Activated T-helper 1 cell treated with anti-CD3 and anti-CD28 coated beads, Interleukin-12 subunit alpha, Interleukin-12 subunit beta, Interleukin-2, Interleukin-4 antibody, amounts not matched to agents 30 ng/mL and 10 ng/mL and 1 ng/mL, durations not matched to agents 14 hours and 24 hours and 36 hours (primary cell): ENCODE measurements around the gene INPP1. TPM values are rescaled to one million over a fixed set of nuclear protein-coding genes. Genes with fewer than 3 reads are reported as not detected.

Source experiments
- DNase-seq: peaks from one replicate; pipeline ENCODE4 v3.0.0; 2021; ENCODE audit warnings: low spot score
- H3K27ac Mint-ChIP-seq: one replicate; pipeline ENCODE4 v1.8.0; 2021; ENCODE audit warnings: mild to moderate bottlenecking, mixed read lengths
- H3K27me3 Mint-ChIP-seq: one replicate; pipeline ENCODE4 v1.8.0; 2022; ENCODE audit warnings: mild to moderate bottlenecking, moderate library complexity, mixed read lengths; ENCODE audit not compliant: insufficient read depth
- H3K36me3 Mint-ChIP-seq: one replicate; pipeline ENCODE4 v1.8.0; 2021; ENCODE audit warnings: low read depth, mixed read lengths
- H3K4me1 Mint-ChIP-seq: one replicate; pipeline ENCODE4 v1.8.0; 2021; ENCODE audit warnings: low read depth, mixed read lengths
- H3K4me3 Mint-ChIP-seq: one replicate; pipeline ENCODE4 v1.8.0; 2021; ENCODE audit warnings: mild to moderate bottlenecking, moderate library complexity, mixed read lengths
- H3K9me3 Mint-ChIP-seq: one replicate; pipeline ENCODE4 v1.8.0; 2021; ENCODE audit warnings: mixed read lengths
- intact Hi-C: fragments of 100-400 bp; cut with micrococcal nuclease; formaldehyde crosslinking; loops from one replicate; pipeline ENCODE4 v1.15.1; 2024
- total RNA-seq: library from RNA; stranded (reverse); gene quantifications from 2 replicates; pipeline ENCODE4 v1.2.3, GENCODE V29; 2022

The INPP1 gene
- total RNA-seq, 1 donor from 2014 or later = 7.7 TPM

DNA sequence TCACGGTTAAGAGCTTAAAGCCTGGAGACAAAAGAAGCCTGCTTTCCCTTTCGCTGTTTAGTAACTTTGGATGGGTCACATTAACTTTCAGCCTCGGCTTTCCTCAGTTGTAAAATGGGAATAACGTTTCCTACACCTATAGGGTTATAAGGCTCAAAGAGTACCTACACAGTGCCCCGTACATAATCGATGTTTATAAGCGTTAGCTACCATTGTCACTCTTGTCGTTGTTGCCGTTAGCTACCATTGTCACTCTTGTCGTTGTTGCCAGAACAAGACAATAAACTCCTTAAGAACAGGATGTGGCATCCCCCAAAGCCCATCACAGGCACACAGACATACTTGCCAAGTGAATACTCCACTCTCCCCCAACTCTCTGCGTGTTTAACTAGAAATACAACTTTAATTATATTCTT, 63.9 kb downstream of the INPP1 start:
- H3K36me3 Mint-ChIP-seq = peaks cover 6% of the 10 kb centered on the region
- DNase-seq = peak; percentile 46
- peaks cover 29% of the 10 kb centered on the region for H3K4me1 Mint-ChIP-seq
- H3K4me3 Mint-ChIP-seq = peak overlapping the region; percentile 83
- H3K27me3 Mint-ChIP-seq = no peaks in the 10 kb centered on the region
- H3K27ac Mint-ChIP-seq = peak overlapping the region; percentile 92
- intact Hi-C loops = loop anchor here (1.0 to 10.0 kb wide), 7 partner anchors 65 to 962 kb away; partner anchors contain the start of genes INPP1, STAT1 and WDR75
- no peaks in the 10 kb centered on the region for H3K9me3 Mint-ChIP-seq

DNA sequence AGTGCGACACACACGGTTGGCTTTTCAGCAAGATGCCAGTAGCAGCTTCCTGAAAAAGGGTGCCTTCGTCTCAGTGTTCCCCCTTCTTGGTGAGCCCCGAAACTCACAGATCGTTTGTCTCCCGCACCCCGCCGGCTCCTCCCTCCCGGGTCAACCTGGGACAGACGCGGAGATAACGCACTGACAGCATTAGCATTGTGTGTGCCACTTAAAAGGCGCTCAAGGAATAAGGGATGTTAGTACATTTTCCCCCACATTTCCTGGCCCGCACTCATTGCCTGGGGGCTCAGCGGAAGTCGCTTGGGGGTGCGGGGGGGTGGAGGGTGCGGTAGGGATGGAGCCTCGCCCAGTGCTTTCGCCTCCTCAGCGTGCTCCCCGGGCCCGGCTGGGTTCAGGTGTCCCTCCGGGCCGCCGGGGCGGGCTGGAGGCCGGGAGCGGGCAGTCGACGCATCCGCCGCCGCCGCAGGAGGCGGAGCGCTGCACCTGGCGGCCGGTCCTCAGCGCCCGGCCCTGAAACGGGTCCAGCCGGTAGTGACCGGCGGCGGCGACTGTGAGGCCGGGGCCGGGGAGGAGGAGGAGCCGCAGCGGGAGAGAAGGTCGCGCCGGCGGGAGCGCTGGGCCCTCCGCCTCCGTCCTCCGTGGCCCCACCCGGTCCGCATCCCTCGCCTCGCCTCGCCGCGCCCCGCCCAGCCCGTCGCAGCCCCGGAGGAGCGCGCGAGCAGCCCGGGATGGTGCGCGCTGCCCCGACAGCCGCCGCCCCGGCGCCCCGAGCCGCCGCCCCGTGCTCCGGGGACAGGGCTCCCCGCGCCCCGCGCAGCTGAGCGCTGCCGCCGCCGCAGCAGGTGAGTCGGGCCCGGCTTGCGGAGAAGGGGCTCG, 64.5 kb downstream of the INPP1 start, which contains the start of gene MFSD6:
Gene MFSD6, plus strand, starts transcription at position 694 of the 876 bp plus-strand sequence. CDS start 27,675 bp downstream, outside the sequence.
- peak; percentile 48 for DNase-seq
- Mint-ChIP-seq H3K4me1 (peaks cover 36% of the 10 kb centered on the region), H3K27ac (peak within 1 kb of the TSS; percentile 94), H3K9me3 (no peaks in the 10 kb centered on the region), H3K36me3 (peaks cover 6% of the 10 kb centered on the region), H3K4me3 (peak within 1 kb of the TSS; percentile 90), H3K27me3 (no peaks in the 10 kb centered on the region)
- intact Hi-C loops = loop anchor here (1.0 to 10.0 kb wide), 11 partner anchors 66 to 963 kb away; partner anchors contain the start of genes INPP1, NEMP2, STAT1 and WDR75

DNA sequence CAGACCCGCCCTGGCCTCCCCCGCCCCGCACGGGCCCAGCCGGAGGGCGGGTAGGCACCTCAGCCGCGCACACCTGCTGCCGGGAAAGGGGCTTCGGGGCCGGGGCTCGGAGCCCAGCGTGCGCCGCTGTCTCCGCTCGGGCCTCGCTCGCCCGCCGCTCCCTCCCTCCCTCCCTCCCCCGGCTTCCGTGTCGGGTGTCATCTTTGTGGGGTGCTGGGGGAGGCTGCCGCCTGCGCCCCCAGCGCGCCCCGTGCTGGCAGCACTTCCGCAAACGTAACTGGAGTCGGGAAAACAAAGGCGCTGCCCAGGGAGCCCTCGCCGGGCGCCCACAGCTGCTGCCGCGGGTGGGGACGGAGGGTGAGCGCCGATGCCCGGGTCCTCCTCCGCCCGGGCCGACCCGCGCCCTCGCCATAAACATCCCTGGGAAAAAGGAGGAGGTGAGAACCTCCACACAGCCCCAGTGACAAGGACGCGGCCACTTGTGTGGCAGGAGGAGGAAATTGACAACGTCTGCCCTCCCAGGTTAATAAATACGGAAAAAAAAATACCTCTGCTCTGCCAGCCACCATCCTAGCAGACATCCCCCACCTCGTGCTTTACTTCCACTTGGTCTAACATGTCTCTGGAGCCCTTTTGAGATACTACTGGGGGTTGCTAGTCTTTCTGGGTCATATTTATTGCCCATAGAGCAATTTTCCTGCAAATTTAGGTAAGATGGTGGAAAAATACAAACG, 65.3 kb downstream of the INPP1 start:
- peak; percentile 66 for DNase-seq
- peaks cover 44% of the 10 kb centered on the region for H3K4me1 Mint-ChIP-seq
- peak overlapping the region; percentile 94 for H3K27ac Mint-ChIP-seq
- H3K36me3 Mint-ChIP-seq = peaks cover 10% of the 10 kb centered on the region
- no peaks in the 10 kb centered on the region for H3K9me3 Mint-ChIP-seq
- H3K27me3 Mint-ChIP-seq = no peaks in the 10 kb centered on the region
- H3K4me3 Mint-ChIP-seq = peak overlapping the region; percentile 90
- intact Hi-C loops = loop anchor here (1.0 to 10.0 kb wide), 10 partner anchors 66 to 964 kb away; partner anchors contain the start of genes INPP1, NEMP2, STAT1 and WDR75

DNA sequence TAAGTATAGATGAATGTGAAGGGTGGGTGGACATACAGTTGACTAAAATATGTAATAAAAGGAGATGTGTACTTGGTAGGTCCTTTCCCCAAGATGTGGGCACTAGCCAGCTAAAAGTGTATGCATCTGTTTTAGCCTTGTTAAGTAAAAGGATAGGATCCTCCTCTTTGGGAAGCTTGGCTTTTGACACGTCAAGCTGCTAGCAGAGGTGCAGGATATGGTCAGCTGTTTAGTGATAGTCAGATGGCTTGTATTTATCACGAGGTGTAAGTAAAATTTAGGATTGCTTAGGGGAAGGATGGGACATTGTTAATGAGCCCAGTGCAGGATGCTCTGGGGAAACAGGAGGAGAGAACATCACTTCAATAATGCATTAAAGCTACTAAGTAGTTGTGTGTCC, 66.2 kb downstream of the INPP1 start:
- Mint-ChIP-seq H3K36me3 (peaks cover 12% of the 10 kb centered on the region), H3K27ac (peak overlapping the region; percentile 94), H3K4me1 (peaks cover 47% of the 10 kb centered on the region), H3K9me3 (no peaks in the 10 kb centered on the region), H3K27me3 (no peaks in the 10 kb centered on the region), H3K4me3 (peak overlapping the region; percentile 90)
- intact Hi-C loops = loop anchor here (5.0 to 10.0 kb wide), 6 partner anchors 67 to 965 kb away; partner anchors contain the start of genes INPP1, STAT1 and WDR75
- no peak for DNase-seq

DNA sequence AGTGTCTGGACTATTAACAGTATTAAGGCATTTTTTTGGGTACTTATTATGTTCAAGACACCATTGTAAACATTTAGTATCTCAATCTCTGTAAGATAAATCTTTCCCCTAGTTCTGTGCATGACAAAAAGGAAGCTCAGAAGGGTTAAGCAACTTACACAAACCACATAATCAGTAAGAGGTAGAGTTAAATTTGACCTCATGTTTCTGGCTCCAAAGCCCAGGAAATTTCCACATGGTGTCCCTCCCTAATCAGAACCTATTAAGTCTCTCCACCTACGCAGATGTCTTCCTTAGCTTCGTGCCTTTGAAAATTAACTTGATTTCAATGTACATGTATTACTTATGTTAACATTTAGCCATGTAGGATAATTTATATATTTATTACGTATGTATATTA, 66.8 kb downstream of the INPP1 start:
- DNase-seq = no peak
- Mint-ChIP-seq H3K9me3 (no peaks in the 10 kb centered on the region), H3K27me3 (no peaks in the 10 kb centered on the region), H3K4me1 (peaks cover 48% of the 10 kb centered on the region), H3K4me3 (peak overlapping the region; percentile 90), H3K27ac (peak overlapping the region; percentile 94), H3K36me3 (peaks cover 12% of the 10 kb centered on the region)
- intact Hi-C loops = no loop called here

GRCh38 chr2:190412966-190413365, 69.6 kb downstream of the INPP1 start:
- Mint-ChIP-seq H3K9me3 (no peaks in the 10 kb centered on the region), H3K27ac (no peak overlapping the region), H3K36me3 (peaks cover 19% of the 10 kb centered on the region), H3K27me3 (no peaks in the 10 kb centered on the region), H3K4me1 (peaks cover 72% of the 10 kb centered on the region), H3K4me3 (no peak overlapping the region)
- DNase-seq = no peak
- intact Hi-C loops = no loop called here

- intact Hi-C loops = no loop called here
- H3K4me3 Mint-ChIP-seq = no peak overlapping the region
These were observed 70.0 kb downstream of the INPP1 start for GRCh38 chr2:190413421-190413820.

GRCh38 chr2:190415251-190415650, 71.9 kb downstream of the INPP1 start:
- no peak overlapping the region for H3K4me3 Mint-ChIP-seq
- peaks cover 71% of the 10 kb centered on the region for H3K4me1 Mint-ChIP-seq
- no peaks in the 10 kb centered on the region for H3K27me3 Mint-ChIP-seq
- DNase-seq = no peak
- no peak overlapping the region for H3K27ac Mint-ChIP-seq
- no peaks in the 10 kb centered on the region for H3K9me3 Mint-ChIP-seq
- intact Hi-C loops = no loop called here
- H3K36me3 Mint-ChIP-seq = peaks cover 28% of the 10 kb centered on the region

More at GRCh38 chr2:190413421-190413820, 70.0 kb downstream of the INPP1 start:
- Mint-ChIP-seq H3K9me3 (no peaks in the 10 kb centered on the region), H3K27me3 (no peaks in the 10 kb centered on the region), H3K36me3 (peaks cover 19% of the 10 kb centered on the region), H3K4me1 (peaks cover 72% of the 10 kb centered on the region), H3K27ac (no peak overlapping the region)
- DNase-seq = no peak

GRCh38 chr2:190415794-190416775, 72.7 kb downstream of the INPP1 start:
- peaks cover 74% of the 10 kb centered on the region for H3K4me1 Mint-ChIP-seq

DNA sequence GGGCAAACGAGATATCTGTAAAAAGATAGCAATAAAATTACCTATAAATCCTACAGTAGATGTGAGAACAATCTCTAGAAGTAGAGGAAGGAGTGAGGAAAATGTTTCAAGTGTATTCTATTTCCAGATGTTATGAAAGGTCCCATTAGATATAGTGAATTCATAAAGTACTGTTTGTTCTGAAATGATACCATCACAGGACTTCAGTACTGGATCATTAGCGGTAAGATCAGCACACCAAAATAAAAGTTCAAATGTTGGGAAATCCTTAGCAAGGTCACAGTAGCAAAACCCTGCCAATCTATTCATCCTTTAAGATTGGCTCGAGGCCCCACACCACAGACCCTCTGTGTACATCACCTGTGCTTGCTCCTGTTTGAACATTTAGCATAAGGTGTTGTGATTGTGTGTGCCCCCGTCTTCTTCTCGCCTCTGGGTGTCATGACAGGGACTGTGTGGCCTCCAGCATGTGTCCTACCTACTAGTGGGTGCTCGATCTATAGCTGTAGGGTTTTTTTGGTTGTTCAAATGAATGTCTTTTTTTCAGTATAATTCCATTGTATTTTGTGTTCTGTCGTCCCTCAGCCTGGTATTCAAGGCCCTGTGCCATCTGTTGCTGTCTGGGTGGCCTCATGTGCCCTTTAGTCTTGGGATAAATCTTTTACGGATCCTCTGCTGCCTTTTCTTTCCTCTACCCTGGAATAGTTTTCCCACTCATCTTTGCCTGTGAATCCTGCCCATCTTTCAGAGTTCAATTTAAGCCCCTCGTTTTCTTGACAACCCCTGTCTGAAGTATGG, 73.9 kb downstream of the INPP1 start:
- H3K9me3 Mint-ChIP-seq = no peaks in the 10 kb centered on the region
- intact Hi-C loops = no loop called here
- H3K36me3 Mint-ChIP-seq = peaks cover 31% of the 10 kb centered on the region
- no peak overlapping the region for H3K27ac Mint-ChIP-seq
- H3K4me1 Mint-ChIP-seq = peaks cover 63% of the 10 kb centered on the region
- no peak overlapping the region for H3K4me3 Mint-ChIP-seq
- DNase-seq = no peak
- H3K27me3 Mint-ChIP-seq = no peaks in the 10 kb centered on the region

More at GRCh38 chr2:190415794-190416775, 72.7 kb downstream of the INPP1 start:
- H3K9me3 Mint-ChIP-seq = no peaks in the 10 kb centered on the region
- intact Hi-C loops = no loop called here
- no peaks in the 10 kb centered on the region for H3K27me3 Mint-ChIP-seq
- peak overlapping the region; percentile 65 for H3K27ac Mint-ChIP-seq
- no peak for DNase-seq
- H3K36me3 Mint-ChIP-seq = peaks cover 35% of the 10 kb centered on the region
- peak overlapping the region; percentile 19 for H3K4me3 Mint-ChIP-seq

- Mint-ChIP-seq H3K27me3 (no peaks in the 10 kb centered on the region), H3K4me1 (peaks cover 57% of the 10 kb centered on the region), H3K4me3 (no peak overlapping the region), H3K9me3 (no peaks in the 10 kb centered on the region), H3K36me3 (peaks cover 31% of the 10 kb centered on the region), H3K27ac (no peak overlapping the region)
- no peak for DNase-seq
- intact Hi-C loops = no loop called here
These were observed 75.3 kb downstream of the INPP1 start for GRCh38 chr2:190418727-190419126.
